Loucy (cell line): ENCODE results near the gene PLOD3.

Experiments used
- EZH2phosphoT487 ChIP-seq: fragments of 200-600 bp; IDR thresholded peaks from 2 replicates; pipeline ENCODE4 v1.6.1; 2018; ENCODE audit warnings: antibody characterized with exemption, mild to moderate bottlenecking, moderate library complexity, borderline replicate concordance
- TF ChIP-seq, protein P1 (sequence below): fragments of 200-600 bp; sonication (generic); conservative IDR thresholded peaks from 2 replicates; pipeline ENCODE4 v1.5.1; 2014; ENCODE audit warnings: mild to moderate bottlenecking, antibody characterized with exemption, low read length

DNA sequence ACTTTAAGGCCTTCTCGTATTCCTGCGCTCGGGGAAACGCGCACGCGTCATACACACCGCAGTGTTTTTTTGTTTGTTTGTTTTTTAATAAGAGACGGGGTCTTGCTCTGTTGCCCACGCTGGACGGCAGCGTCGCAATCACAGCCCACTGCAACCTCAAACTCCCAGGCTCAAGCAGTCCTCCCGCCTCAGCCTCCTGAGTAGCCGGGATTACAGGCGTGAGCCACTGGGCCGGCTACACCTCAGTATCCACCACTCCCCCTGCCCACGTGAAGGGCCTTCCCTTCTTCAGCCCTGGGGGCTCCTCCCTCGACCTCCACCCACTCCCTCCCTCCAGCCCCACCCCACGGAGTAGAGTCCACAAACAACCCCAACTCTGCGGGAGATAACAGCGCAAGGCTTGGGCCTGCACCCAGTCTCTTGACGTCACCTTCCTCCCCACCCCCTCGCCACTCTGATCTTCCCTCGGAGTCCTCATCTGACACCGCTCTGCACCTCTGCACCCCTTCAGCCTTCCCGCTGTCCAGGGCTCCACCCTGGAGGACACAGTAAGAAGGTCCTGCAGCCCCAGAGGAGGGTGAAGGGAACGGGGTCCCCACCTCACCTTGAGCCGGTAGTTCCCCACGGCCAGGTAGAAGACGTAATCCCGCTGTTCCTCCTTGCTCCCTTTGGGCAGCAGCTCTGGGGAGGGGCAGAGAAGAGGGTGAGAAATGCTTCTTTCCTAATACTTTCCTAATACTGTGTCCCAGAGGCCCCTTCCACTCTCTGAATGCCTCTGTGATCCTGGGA is 23.0 kb upstream of the PLOD3 start:
- TF ChIP-seq, protein P1, sequence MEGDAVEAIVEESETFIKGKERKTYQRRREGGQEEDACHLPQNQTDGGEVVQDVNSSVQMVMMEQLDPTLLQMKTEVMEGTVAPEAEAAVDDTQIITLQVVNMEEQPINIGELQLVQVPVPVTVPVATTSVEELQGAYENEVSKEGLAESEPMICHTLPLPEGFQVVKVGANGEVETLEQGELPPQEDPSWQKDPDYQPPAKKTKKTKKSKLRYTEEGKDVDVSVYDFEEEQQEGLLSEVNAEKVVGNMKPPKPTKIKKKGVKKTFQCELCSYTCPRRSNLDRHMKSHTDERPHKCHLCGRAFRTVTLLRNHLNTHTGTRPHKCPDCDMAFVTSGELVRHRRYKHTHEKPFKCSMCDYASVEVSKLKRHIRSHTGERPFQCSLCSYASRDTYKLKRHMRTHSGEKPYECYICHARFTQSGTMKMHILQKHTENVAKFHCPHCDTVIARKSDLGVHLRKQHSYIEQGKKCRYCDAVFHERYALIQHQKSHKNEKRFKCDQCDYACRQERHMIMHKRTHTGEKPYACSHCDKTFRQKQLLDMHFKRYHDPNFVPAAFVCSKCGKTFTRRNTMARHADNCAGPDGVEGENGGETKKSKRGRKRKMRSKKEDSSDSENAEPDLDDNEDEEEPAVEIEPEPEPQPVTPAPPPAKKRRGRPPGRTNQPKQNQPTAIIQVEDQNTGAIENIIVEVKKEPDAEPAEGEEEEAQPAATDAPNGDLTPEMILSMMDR, result no peak
- no peak for TF ChIP-seq EZH2phosphoT487
